ENCODE measurements around the gene FXYD5.
A peak's percentile ranks its signal among the peaks of the same experiment; 100 is the strongest.

FXYD5 gene

GRCh38 chr19:35154525-35155406, at the start of gene FXYD5:
Gene FXYD5, plus strand, starts transcription at chr19:35154735. Its CDS starts 816 bp downstream, at chr19:35155551.
- peak; percentile 76 to 82 (median 77) for DNase-seq (ENCODE audit: low read depth in 3 of 3)

GRCh38 chr19:35105047-35105410, 49.5 kb upstream of the FXYD5 start:
- DNase-seq (ENCODE audit: low read depth in 3 of 3): no peak

GRCh38 chr19:35105411-35106290, 48.9 kb upstream of the FXYD5 start:
- DNase-seq (ENCODE audit: low read depth in 3 of 3): no peak

- DNase-seq (ENCODE audit: low read depth in 3 of 3): no peak
Observed at GRCh38 chr19:35106291-35106583, 48.3 kb upstream of the FXYD5 start.

GRCh38 chr19:35106898-35107541, 47.5 kb upstream of the FXYD5 start:
- DNase-seq (ENCODE audit: low read depth in 3 of 3): no peak

GRCh38 chr19:35107545-35107944, 47.0 kb upstream of the FXYD5 start:
- no peak for DNase-seq (ENCODE audit: low read depth in 3 of 3)

- DNase-seq (ENCODE audit: low read depth in 3 of 3): no peak
Observed at GRCh38 chr19:35108730-35109129, 45.8 kb upstream of the FXYD5 start.

GRCh38 chr19:35109395-35110112, 45.0 kb upstream of the FXYD5 start:
- no peak for DNase-seq (ENCODE audit: low read depth in 3 of 3)

- no peak for DNase-seq (ENCODE audit: low read depth in 3 of 3)
Observed at GRCh38 chr19:35110974-35111373, 43.6 kb upstream of the FXYD5 start.

- no peak for DNase-seq (ENCODE audit: low read depth in 3 of 3)
Observed at GRCh38 chr19:35112995-35113688, 41.4 kb upstream of the FXYD5 start.

GRCh38 chr19:35114353-35115176, 40.0 kb upstream of the FXYD5 start:
- peak; percentile 41 to 61 (median 54) for DNase-seq (ENCODE audit: low read depth in 3 of 3)

- no peak for DNase-seq (ENCODE audit: low read depth in 3 of 3)
Observed at GRCh38 chr19:35115177-35115951, 39.2 kb upstream of the FXYD5 start, which contains the start of gene FXYD3. Gene FXYD3, plus strand, starts transcription at chr19:35115823. Its CDS starts 3,554 bp downstream, at chr19:35119377.

GRCh38 chr19:35116072-35116801, 38.3 kb upstream of the FXYD5 start:
- DNase-seq (ENCODE audit: low read depth in 3 of 3): no peak

GRCh38 chr19:35117116-35117515, 37.4 kb upstream of the FXYD5 start:
- no peak for DNase-seq (ENCODE audit: low read depth in 3 of 3)

GRCh38 chr19:35117799-35118198, 36.7 kb upstream of the FXYD5 start:
- DNase-seq (ENCODE audit: low read depth in 3 of 3): no peak

- no peak for DNase-seq (ENCODE audit: low read depth in 3 of 3)
Observed at GRCh38 chr19:35118268-35119020, 36.1 kb upstream of the FXYD5 start.

- DNase-seq (ENCODE audit: low read depth in 3 of 3): no peak
Observed at GRCh38 chr19:35119091-35119490, 35.4 kb upstream of the FXYD5 start.

All from stimulated activated CD4-positive, alpha-beta T cell treated with anti-CD3 and anti-CD28 coated beads, TNF-alpha, amount 100 ng/mL, for 48 hours (primary cell).